ENCODE data around the gene AP1S1. TPM values are rescaled to one million over a fixed set of nuclear protein-coding genes. Genes with fewer than 3 reads are reported as not detected.

AP1S1 gene
- total and polyA plus RNA-seq, 9 of the 15 experiments (the other 6 are each of a cell fraction or from before 2014, with no cell fraction given): 4.4 to 149 (median 89.4) TPM

GRCh38 chr7:101108961-101109360 lies 45.3 kb upstream of the AP1S1 start (continued):
- TF ChIP-seq MNT (conservative IDR thresholded peaks at IDR 0.05) (no peak), KAT7 (CRISPR knock-in tag; IDR thresholded peaks at IDR 0.05; ENCODE audit: borderline replicate concordance) (no peak)
- TF ChIP-seq, protein P1, sequence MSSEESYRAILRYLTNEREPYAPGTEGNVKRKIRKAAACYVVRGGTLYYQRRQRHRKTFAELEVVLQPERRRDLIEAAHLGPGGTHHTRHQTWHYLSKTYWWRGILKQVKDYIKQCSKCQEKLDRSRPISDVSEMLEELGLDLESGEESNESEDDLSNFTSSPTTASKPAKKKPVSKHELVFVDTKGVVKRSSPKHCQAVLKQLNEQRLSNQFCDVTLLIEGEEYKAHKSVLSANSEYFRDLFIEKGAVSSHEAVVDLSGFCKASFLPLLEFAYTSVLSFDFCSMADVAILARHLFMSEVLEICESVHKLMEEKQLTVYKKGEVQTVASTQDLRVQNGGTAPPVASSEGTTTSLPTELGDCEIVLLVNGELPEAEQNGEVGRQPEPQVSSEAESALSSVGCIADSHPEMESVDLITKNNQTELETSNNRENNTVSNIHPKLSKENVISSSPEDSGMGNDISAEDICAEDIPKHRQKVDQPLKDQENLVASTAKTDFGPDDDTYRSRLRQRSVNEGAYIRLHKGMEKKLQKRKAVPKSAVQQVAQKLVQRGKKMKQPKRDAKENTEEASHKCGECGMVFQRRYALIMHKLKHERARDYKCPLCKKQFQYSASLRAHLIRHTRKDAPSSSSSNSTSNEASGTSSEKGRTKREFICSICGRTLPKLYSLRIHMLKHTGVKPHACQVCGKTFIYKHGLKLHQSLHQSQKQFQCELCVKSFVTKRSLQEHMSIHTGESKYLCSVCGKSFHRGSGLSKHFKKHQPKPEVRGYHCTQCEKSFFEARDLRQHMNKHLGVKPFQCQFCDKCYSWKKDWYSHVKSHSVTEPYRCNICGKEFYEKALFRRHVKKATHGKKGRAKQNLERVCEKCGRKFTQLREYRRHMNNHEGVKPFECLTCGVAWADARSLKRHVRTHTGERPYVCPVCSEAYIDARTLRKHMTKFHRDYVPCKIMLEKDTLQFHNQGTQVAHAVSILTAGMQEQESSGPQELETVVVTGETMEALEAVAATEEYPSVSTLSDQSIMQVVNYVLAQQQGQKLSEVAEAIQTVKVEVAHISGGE (CRISPR knock-in tag; IDR thresholded peaks at IDR 0.05): no peak

DNA sequence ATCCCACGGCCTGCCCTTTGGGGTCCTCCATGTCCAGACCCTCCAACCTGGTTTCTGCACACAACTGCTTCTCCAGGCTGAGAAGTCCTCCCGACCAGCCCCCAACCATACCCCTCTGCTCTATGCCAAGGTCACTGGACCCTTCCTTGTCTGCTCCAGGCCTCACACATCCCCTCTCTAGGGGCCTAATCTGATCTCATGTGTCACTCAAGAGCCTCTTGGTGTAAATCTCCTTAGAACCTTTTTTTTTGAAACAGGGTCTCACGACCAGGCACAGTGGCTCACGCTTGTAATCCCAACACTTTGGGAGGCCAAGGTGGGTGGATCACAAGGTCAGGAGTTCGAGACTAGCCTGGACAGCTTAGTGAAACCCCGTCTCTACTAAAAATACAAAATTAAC lies 44.9 kb upstream of the AP1S1 start:
- peaks cover 0 to 20% of the 10 kb centered on the region in 2 experiments for H3K4me1 ChIP-seq (replicated peaks in 1 of 2; ENCODE audit: control insufficient read depth in 2 of 2, insufficient read depth in 2 of 2, low read length in 2 of 2)
- H2AFZ ChIP-seq (ENCODE audit: low read depth, low read length): no peak overlapping the region
- H3K27me3 ChIP-seq (ENCODE audit: control insufficient read depth in 2 of 2, insufficient read depth in 2 of 2, low read length in 2 of 2): no peaks in the 10 kb centered on the region
- CTCF ChIA-PET (ENCODE audit: low intra/inter-chr PET ratio): no interaction called here
- H3K4me2 ChIP-seq (ENCODE audit: insufficient read depth, low read length): no peak overlapping the region
- H3K9me1 ChIP-seq (ENCODE audit: control insufficient read depth, insufficient read depth, low read length): no peaks in the 10 kb centered on the region
- FAIRE-seq: no peak
- H3K36me3 ChIP-seq (ENCODE audit: control insufficient read depth, insufficient read depth, low read length): no peaks in the 10 kb centered on the region
- H3K4me3 ChIP-seq: no peak overlapping the region
- no TSS peak for BruUV-seq (replicated peaks)
- no peaks in the 10 kb centered on the region for H3K9me3 ChIP-seq (replicated peaks; ENCODE audit: control insufficient read depth, insufficient read depth, low read depth, low read length)
- intact Hi-C loops (cut with micrococcal nuclease): no loop called here
- H4K20me1 ChIP-seq (replicated peaks; ENCODE audit: control insufficient read depth, insufficient read depth, low read length): no peaks in the 10 kb centered on the region
- no peak for DNase-seq (ENCODE audit: extremely low read depth in 1 of 4, low spot score in 3 of 4)
- in situ Hi-C loops (cut with MboI): no loop called here
- 38% methylated on average over 6 of the region's 6 CpGs for WGBS (ENCODE audit: insufficient coverage, low coverage, missing lambda C conversion rate)
- H3K9ac ChIP-seq (ENCODE audit: insufficient read depth in 1 of 2, low read depth in 2 of 2, low read length in 2 of 2): peak overlapping the region in 1 of 2 experiments; percentile 49; a peak in 2 of 4 replicates
- no peaks in the 10 kb centered on the region for H3K79me2 ChIP-seq (ENCODE audit: control insufficient read depth, insufficient read depth, low read length)
- POLR2A ChIA-PET: interaction anchor here (1.3 to 1.8 kb wide), 2 partner anchors 13 to 15 kb away, joined by 5 to 9 read pairs; no protein-coding TSS in a partner anchor
- no peak for ATAC-seq
- H3K27ac ChIP-seq (ENCODE audit: extremely low read depth, low read depth, low read length): no peak overlapping the region
- no peak for TF ChIP-seq MED1 (CRISPR knock-in tag; IDR thresholded peaks at IDR 0.05; ENCODE audit: borderline replicate concordance)
- TF ChIP-seq SMAD3 (CRISPR knock-in tag; conservative IDR thresholded peaks at IDR 0.05): no peak
- TF ChIP-seq HNRNPK (IDR thresholded peaks at IDR 0.05; ENCODE audit: low read depth, low read length, poor library complexity, severe bottlenecking): no peak
- no peak for TF ChIP-seq NCOA2 (IDR thresholded peaks at IDR 0.05; ENCODE audit: partially characterized antibody in 2 of 2)
- no peak for TF ChIP-seq ZNF253 (CRISPR knock-in tag; conservative IDR thresholded peaks at IDR 0.05)
- TF ChIP-seq PHF20 (IDR thresholded peaks at IDR 0.05; ENCODE audit: partially characterized antibody): no peak
- TF ChIP-seq, protein P2, sequence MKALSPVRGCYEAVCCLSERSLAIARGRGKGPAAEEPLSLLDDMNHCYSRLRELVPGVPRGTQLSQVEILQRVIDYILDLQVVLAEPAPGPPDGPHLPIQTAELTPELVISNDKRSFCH (CRISPR knock-in tag; IDR thresholded peaks at IDR 0.05): no peak
- TF ChIP-seq, protein P2 (tag; IDR thresholded peaks at IDR 0.05): no peak
- TF ChIP-seq, protein P3, sequence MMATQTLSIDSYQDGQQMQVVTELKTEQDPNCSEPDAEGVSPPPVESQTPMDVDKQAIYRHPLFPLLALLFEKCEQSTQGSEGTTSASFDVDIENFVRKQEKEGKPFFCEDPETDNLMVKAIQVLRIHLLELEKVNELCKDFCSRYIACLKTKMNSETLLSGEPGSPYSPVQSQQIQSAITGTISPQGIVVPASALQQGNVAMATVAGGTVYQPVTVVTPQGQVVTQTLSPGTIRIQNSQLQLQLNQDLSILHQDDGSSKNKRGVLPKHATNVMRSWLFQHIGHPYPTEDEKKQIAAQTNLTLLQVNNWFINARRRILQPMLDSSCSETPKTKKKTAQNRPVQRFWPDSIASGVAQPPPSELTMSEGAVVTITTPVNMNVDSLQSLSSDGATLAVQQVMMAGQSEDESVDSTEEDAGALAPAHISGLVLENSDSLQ (IDR thresholded peaks at IDR 0.05): peak; percentile 93
- TF ChIP-seq ZNF174 (CRISPR knock-in tag; IDR thresholded peaks at IDR 0.05): no peak
